DOHH2 (cell line): ENCODE results near the gene IPCEF1.

ENCODE experiments used
- H3F3A ChIP-seq: fragments of 200-600 bp; sonication (generic), shearing (Covaris generic); 2 replicates; pipeline ENCODE4 v1.6.0; 2016; ENCODE audit warnings: antibody characterized with exemption, mild to moderate bottlenecking; ENCODE audit not compliant: control insufficient read depth, insufficient read depth
- H3K27ac ChIP-seq: fragments of 200-600 bp; sonication (generic); 2 replicates; pipeline ENCODE4 v1.5.1; 2014; ENCODE audit warnings: low read depth, mild to moderate bottlenecking, low read length, moderate library complexity
- H3K27me3 ChIP-seq: fragments of 200-600 bp; sonication (generic); 2 replicates; pipeline ENCODE4 v1.6.1; 2014; ENCODE audit warnings: mild to moderate bottlenecking, low read length, mixed read lengths; ENCODE audit not compliant: control insufficient read depth
- H3K36me3 ChIP-seq: fragments of 200-600 bp; sonication (generic); 2 replicates; pipeline ENCODE4 v1.6.1; 2014; ENCODE audit warnings: mild to moderate bottlenecking, low read length, moderate library complexity, mixed read lengths; ENCODE audit not compliant: control insufficient read depth
- H3K4me1 ChIP-seq: fragments of 200-600 bp; sonication (generic); 2 replicates; pipeline ENCODE4 v1.6.1; 2014; ENCODE audit warnings: mild to moderate bottlenecking, low read length, mixed read lengths; ENCODE audit not compliant: control insufficient read depth
- H3K4me2 ChIP-seq: fragments of 200-600 bp; sonication (generic); 2 replicates; pipeline ENCODE4 v1.6.0; 2014; ENCODE audit warnings: mild to moderate bottlenecking, low read length, moderate library complexity
- H3K4me3 ChIP-seq: fragments of 200-600 bp; sonication (generic); 2 replicates; pipeline ENCODE4 v1.5.1; 2014; ENCODE audit warnings: mild to moderate bottlenecking, low read length, mixed read lengths
- H3K79me2 ChIP-seq: fragments of 200-600 bp; sonication (generic); 2 replicates; pipeline ENCODE4 v1.6.1; 2014; ENCODE audit warnings: mild to moderate bottlenecking, low read length, mixed read lengths; ENCODE audit not compliant: control insufficient read depth
- H3K9me2 ChIP-seq: fragments of 200-600 bp; sonication (generic); replicated peaks from 2 replicates; pipeline ENCODE4 v1.6.1; 2014; ENCODE audit warnings: mild to moderate bottlenecking, low read length, mixed read lengths; ENCODE audit not compliant: control insufficient read depth
- H3K9me3 ChIP-seq: fragments of 200-600 bp; sonication (generic); 2 replicates; pipeline ENCODE4 v1.6.1; 2014; ENCODE audit warnings: antibody characterized with exemption, low read length, mixed read lengths; ENCODE audit not compliant: control insufficient read depth, insufficient read depth
- H4K20me1 ChIP-seq: fragments of 200-600 bp; sonication (generic); 2 replicates; pipeline ENCODE4 v1.6.0; 2014; ENCODE audit warnings: low read depth, mild to moderate bottlenecking, antibody characterized with exemption, low read length, moderate library complexity; ENCODE audit not compliant: control insufficient read depth, insufficient read depth
- CTCF ChIP-seq: fragments of 200-600 bp; sonication (generic); IDR thresholded peaks from one replicate; pipeline ENCODE4 v1.5.1; 2014; ENCODE audit warnings: antibody characterized with exemption, mild to moderate bottlenecking, low read depth, low read length; ENCODE audit not compliant: poor library complexity, severe bottlenecking
- EZH2phosphoT487 ChIP-seq: fragments of 200-600 bp; sonication (generic); IDR thresholded peaks from 2 replicates; pipeline ENCODE4 v1.6.1; 2017; ENCODE audit warnings: borderline replicate concordance, mild to moderate bottlenecking, antibody characterized with exemption, low read length, moderate library complexity, mixed read lengths

Gene IPCEF1

GRCh38 chr6:154276810-154277628, 79.6 kb downstream of the IPCEF1 start:
- TF ChIP-seq CTCF = peak; percentile 54
- TF ChIP-seq EZH2phosphoT487 = no peak
- Histone ChIP-seq H3K36me3 (no peaks in the 10 kb centered on the region), H3F3A (no peaks in the 10 kb centered on the region), H3K9me2 (no peaks in the 10 kb centered on the region), H3K4me1 (no peaks in the 10 kb centered on the region), H4K20me1 (no peaks in the 10 kb centered on the region), H3K9me3 (no peaks in the 10 kb centered on the region), H3K27ac (no peak overlapping the region), H3K79me2 (no peaks in the 10 kb centered on the region), H3K27me3 (no peaks in the 10 kb centered on the region), H3K4me3 (no peak overlapping the region), H3K4me2 (no peak overlapping the region)

DNA sequence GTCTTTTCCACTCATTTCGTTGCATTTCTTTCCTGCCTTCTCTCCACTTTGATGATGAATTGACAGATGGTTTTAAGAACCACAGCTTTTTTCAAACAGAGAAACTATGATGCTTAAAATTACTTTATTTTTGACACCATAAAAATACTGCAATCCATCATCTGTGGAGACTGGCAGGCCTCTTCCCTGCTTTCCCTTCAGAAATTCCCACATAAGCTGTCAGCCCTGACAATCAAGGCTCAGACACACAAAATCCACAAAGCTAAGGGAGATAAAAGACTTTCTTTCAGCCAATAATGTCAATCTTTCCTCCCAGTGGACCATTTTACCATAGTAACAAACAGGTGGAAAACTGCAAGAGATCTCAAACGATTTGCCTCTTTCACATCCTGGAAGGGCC, 82.4 kb downstream of the IPCEF1 start:
- Histone ChIP-seq H3K9me2 (no peaks in the 10 kb centered on the region), H4K20me1 (no peaks in the 10 kb centered on the region), H3K79me2 (no peaks in the 10 kb centered on the region), H3K27me3 (no peaks in the 10 kb centered on the region), H3K4me1 (no peaks in the 10 kb centered on the region), H3K27ac (no peak overlapping the region), H3F3A (no peaks in the 10 kb centered on the region), H3K4me3 (no peak overlapping the region), H3K4me2 (no peak overlapping the region), H3K9me3 (no peaks in the 10 kb centered on the region), H3K36me3 (no peaks in the 10 kb centered on the region)
- TF ChIP-seq CTCF (no peak), EZH2phosphoT487 (no peak)

DNA sequence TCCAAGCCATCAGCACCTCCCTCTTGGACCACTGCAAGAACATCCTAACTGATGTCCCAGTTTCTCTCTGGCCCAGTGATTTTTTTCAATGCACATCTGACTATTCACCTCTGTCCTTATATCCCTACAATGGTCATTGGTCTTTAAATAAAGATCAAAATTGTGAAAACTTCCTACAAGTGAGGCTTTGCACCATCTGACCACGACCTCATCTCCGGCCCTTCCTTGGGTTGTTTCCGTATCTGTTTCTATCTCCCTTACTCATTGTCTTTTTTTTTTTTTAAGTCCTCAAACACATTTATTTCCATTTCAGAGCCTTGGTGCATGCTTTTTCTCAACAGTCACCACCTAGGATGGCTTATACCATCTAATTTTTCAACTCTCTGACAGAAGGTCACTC, 88.1 kb downstream of the IPCEF1 start:
- H3F3A ChIP-seq = no peaks in the 10 kb centered on the region
- H3K27me3 ChIP-seq = no peaks in the 10 kb centered on the region
- no peaks in the 10 kb centered on the region for H3K79me2 ChIP-seq
- no peak overlapping the region for H3K4me3 ChIP-seq
- H3K4me2 ChIP-seq = no peak overlapping the region
- no peaks in the 10 kb centered on the region for H3K4me1 ChIP-seq
- H3K36me3 ChIP-seq = no peaks in the 10 kb centered on the region
- no peaks in the 10 kb centered on the region for H3K9me3 ChIP-seq
- no peak overlapping the region for H3K27ac ChIP-seq
- no peaks in the 10 kb centered on the region for H4K20me1 ChIP-seq
- H3K9me2 ChIP-seq = no peaks in the 10 kb centered on the region
- TF ChIP-seq EZH2phosphoT487 = no peak
- no peak for TF ChIP-seq CTCF
